Neural cell (in vitro differentiated cells): ENCODE measurements around the gene ACTMAP. TPM values are rescaled to one million over a fixed set of nuclear protein-coding genes. Genes with fewer than 3 reads are reported as not detected.

Source experiments
- H2AFZ ChIP-seq: fragments of 200-600, 300-800 bp; sonication (generic), shearing (Covaris generic); 2 replicates; pipeline ENCODE4 v1.6.0; 2014; ENCODE audit warnings: low read depth, mild to moderate bottlenecking, antibody characterized with exemption, low read length, moderate library complexity
- H3F3A ChIP-seq: fragments of 200-600 bp; shearing (Covaris generic); 2 replicates; pipeline ENCODE4 v1.6.1; 2016; ENCODE audit warnings: mild to moderate bottlenecking, moderate library complexity, mixed read lengths, antibody characterized with exemption, low read length; ENCODE audit not compliant: insufficient read depth, poor library complexity, severe bottlenecking
- H3K27ac ChIP-seq: fragments of 200-600, 300-800 bp; sonication (generic), shearing (Covaris generic); 2 replicates; pipeline ENCODE4 v1.5.1; 2014; ENCODE audit warnings: mild to moderate bottlenecking, low read length, moderate library complexity
- H3K27me3 ChIP-seq: fragments of 300-800, 200-600 bp; sonication (generic), shearing (Covaris generic); 2 replicates; pipeline ENCODE4 v1.6.0; 2014; ENCODE audit warnings: mild to moderate bottlenecking, low read depth, low read length, moderate library complexity; ENCODE audit not compliant: insufficient read depth
- H3K36me3 ChIP-seq: fragments of 300-800, 200-600 bp; sonication (generic), shearing (Covaris generic); 2 replicates; pipeline ENCODE4 v1.5.1; 2014; ENCODE audit warnings: mild to moderate bottlenecking, antibody characterized with exemption, low read length, moderate library complexity; ENCODE audit not compliant: insufficient read depth
- H3K4me2 ChIP-seq: fragments of 300-800, 200-600 bp; sonication (generic), shearing (Covaris generic); 2 replicates; pipeline ENCODE4 v1.6.0; 2014; ENCODE audit warnings: mild to moderate bottlenecking, low read length
- H3K4me3 ChIP-seq: fragments of 300-800, 200-600 bp; sonication (generic), shearing (Covaris generic); 2 replicates; pipeline ENCODE4 v1.5.1; 2014; ENCODE audit warnings: mild to moderate bottlenecking, low read length, moderate library complexity
- H3K79me2 ChIP-seq: fragments of 200-600 bp; shearing (Covaris generic); replicated peaks from 2 replicates; pipeline ENCODE4 v1.6.0; 2014; ENCODE audit warnings: mild to moderate bottlenecking, low read length, moderate library complexity; ENCODE audit not compliant: insufficient read depth
- H3K9ac ChIP-seq: fragments of 300-800, 200-600 bp; sonication (generic), shearing (Covaris generic); 2 replicates; pipeline ENCODE4 v1.6.1; 2016; ENCODE audit warnings: mild to moderate bottlenecking, low read length, mixed read lengths
- H3K9me2 ChIP-seq: fragments of 200-600 bp; shearing (Covaris generic); 2 replicates; pipeline ENCODE4 v1.6.1; 2016; ENCODE audit warnings: mild to moderate bottlenecking, low read length, mixed read lengths; ENCODE audit not compliant: insufficient read depth
- H3K9me3 ChIP-seq: fragments of 200-600, 300-800 bp; sonication (generic), shearing (Covaris generic); 2 replicates; pipeline ENCODE4 v1.6.1; 2016; ENCODE audit warnings: mild to moderate bottlenecking, mixed run types, low read length, moderate library complexity, mixed read lengths
- H4K20me1 ChIP-seq: fragments of 200-600 bp; shearing (Covaris generic); 2 replicates; pipeline ENCODE4 v1.6.1; 2016; ENCODE audit warnings: mild to moderate bottlenecking, mixed run types; ENCODE audit not compliant: insufficient read depth
- CTCF ChIP-seq: fragments of 450-650 bp; IDR thresholded peaks from 2 replicates; pipeline ENCODE4 v1.5.1; 2014; ENCODE audit warnings: antibody characterized with exemption, mild to moderate bottlenecking, moderate library complexity; ENCODE audit not compliant: poor library complexity, severe bottlenecking
- EP300 ChIP-seq: fragments of 450-650 bp; conservative IDR thresholded peaks from 2 replicates; pipeline ENCODE4 v1.6.1; 2014; ENCODE audit warnings: antibody characterized with exemption, mild to moderate bottlenecking, moderate library complexity; ENCODE audit not compliant: poor library complexity, severe bottlenecking
- EZH2 ChIP-seq: fragments of 200-600, 300-800 bp; shearing (Covaris generic), sonication (generic); IDR thresholded peaks from 2 replicates; pipeline ENCODE4 v1.6.1; 2014; ENCODE audit warnings: antibody characterized with exemption, low read length, borderline replicate concordance, mild to moderate bottlenecking; ENCODE audit not compliant: insufficient read depth, poor library complexity, severe bottlenecking
- MXI1 ChIP-seq: fragments of 450-650 bp; conservative IDR thresholded peaks from 2 replicates; pipeline ENCODE4 v1.6.1; 2014; ENCODE audit warnings: antibody characterized with exemption, mild to moderate bottlenecking; ENCODE audit not compliant: poor library complexity, severe bottlenecking
- POLR2AphosphoS5 ChIP-seq: IDR thresholded peaks from 2 replicates; pipeline ENCODE4 v1.6.1; 2012
- RAD21 ChIP-seq: fragments of 450-650 bp; conservative IDR thresholded peaks from 2 replicates; pipeline ENCODE4 v1.6.1; 2014; ENCODE audit warnings: antibody characterized with exemption, mild to moderate bottlenecking, moderate library complexity
- SMC3 ChIP-seq: fragments of 450-650 bp; conservative IDR thresholded peaks from 2 replicates; pipeline ENCODE4 v1.6.1; 2014; ENCODE audit warnings: antibody characterized with exemption, mild to moderate bottlenecking, moderate library complexity; ENCODE audit not compliant: poor library complexity
- TAF1 ChIP-seq: IDR thresholded peaks from 2 replicates; pipeline ENCODE4 v1.6.1; 2012; ENCODE audit warnings: low read depth
- polyA plus RNA-seq: library from polyadenylated mRNA; depleted of rRNA; stranded (reverse); fragments of >200 nt; gene quantifications from 2 replicates; pipeline ENCODE4 v1.2.3, GENCODE V29; 2014
- TF ChIP-seq, protein P1 (sequence below): IDR thresholded peaks from 2 replicates; pipeline ENCODE4 v1.6.1; 2012; ENCODE audit warnings: borderline replicate concordance

Gene ACTMAP
- polyA plus RNA-seq, 1 donor from 2014 or later, result not detected

- no peaks in the 10 kb centered on the region for H3F3A ChIP-seq
- no peaks in the 10 kb centered on the region for H3K9me3 ChIP-seq
- H3K79me2 ChIP-seq, result peaks cover 7% of the 10 kb centered on the region
- no peak overlapping the region for H3K4me3 ChIP-seq
- H3K27me3 ChIP-seq, result no peaks in the 10 kb centered on the region
- H3K36me3 ChIP-seq, result no peaks in the 10 kb centered on the region
- no peaks in the 10 kb centered on the region for H4K20me1 ChIP-seq
- H3K4me2 ChIP-seq, result no peak overlapping the region
- H3K27ac ChIP-seq, result no peak overlapping the region
- no peak for TF ChIP-seq RAD21
- TF ChIP-seq EZH2, result no peak
- no peak for TF ChIP-seq POLR2AphosphoS5
- no peak for TF ChIP-seq TAF1
- TF ChIP-seq CTCF, result no peak
- no peak for TF ChIP-seq SMC3
- TF ChIP-seq EP300, result no peak
- no peak for TF ChIP-seq MXI1
- TF ChIP-seq, protein P1, sequence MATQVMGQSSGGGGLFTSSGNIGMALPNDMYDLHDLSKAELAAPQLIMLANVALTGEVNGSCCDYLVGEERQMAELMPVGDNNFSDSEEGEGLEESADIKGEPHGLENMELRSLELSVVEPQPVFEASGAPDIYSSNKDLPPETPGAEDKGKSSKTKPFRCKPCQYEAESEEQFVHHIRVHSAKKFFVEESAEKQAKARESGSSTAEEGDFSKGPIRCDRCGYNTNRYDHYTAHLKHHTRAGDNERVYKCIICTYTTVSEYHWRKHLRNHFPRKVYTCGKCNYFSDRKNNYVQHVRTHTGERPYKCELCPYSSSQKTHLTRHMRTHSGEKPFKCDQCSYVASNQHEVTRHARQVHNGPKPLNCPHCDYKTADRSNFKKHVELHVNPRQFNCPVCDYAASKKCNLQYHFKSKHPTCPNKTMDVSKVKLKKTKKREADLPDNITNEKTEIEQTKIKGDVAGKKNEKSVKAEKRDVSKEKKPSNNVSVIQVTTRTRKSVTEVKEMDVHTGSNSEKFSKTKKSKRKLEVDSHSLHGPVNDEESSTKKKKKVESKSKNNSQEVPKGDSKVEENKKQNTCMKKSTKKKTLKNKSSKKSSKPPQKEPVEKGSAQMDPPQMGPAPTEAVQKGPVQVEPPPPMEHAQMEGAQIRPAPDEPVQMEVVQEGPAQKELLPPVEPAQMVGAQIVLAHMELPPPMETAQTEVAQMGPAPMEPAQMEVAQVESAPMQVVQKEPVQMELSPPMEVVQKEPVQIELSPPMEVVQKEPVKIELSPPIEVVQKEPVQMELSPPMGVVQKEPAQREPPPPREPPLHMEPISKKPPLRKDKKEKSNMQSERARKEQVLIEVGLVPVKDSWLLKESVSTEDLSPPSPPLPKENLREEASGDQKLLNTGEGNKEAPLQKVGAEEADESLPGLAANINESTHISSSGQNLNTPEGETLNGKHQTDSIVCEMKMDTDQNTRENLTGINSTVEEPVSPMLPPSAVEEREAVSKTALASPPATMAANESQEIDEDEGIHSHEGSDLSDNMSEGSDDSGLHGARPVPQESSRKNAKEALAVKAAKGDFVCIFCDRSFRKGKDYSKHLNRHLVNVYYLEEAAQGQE, result no peak
- H3K9ac ChIP-seq, result no peak overlapping the region
- H2AFZ ChIP-seq, result no peak overlapping the region
- no peaks in the 10 kb centered on the region for H3K9me2 ChIP-seq
These were observed 5.5 kb downstream of the ACTMAP start for GRCh38 chr19:40744554-40745401.

DNA sequence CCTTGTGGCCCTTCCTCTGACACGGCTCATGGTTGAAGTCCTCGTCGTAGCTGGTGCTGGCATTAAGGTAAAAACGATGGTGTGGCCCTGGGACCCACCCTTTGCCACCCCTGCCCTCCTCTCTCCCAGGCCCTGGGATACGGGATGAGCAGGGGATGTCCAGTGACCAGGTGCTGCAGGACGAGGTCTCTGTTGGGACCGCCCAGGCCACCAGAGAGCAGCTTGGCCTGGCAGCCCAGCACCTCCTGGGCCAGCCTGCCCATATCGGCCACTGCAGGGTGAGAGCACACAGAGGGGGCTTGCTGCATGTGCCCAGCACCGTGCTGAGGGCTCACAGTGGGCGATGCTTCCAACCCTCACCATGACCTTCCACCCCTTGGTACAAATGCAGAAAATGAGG is 6.4 kb downstream of the ACTMAP start:
- H3K9ac ChIP-seq, result no peak overlapping the region
- no peak for TF ChIP-seq SMC3
- no peak overlapping the region for H3K27ac ChIP-seq
- no peaks in the 10 kb centered on the region for H3K9me3 ChIP-seq
- H4K20me1 ChIP-seq, result no peaks in the 10 kb centered on the region
- H3K79me2 ChIP-seq, result no peaks in the 10 kb centered on the region
- H3F3A ChIP-seq, result no peaks in the 10 kb centered on the region
- H3K27me3 ChIP-seq, result no peaks in the 10 kb centered on the region
- no peaks in the 10 kb centered on the region for H3K36me3 ChIP-seq
- H2AFZ ChIP-seq, result no peak overlapping the region
- no peaks in the 10 kb centered on the region for H3K9me2 ChIP-seq
- no peak overlapping the region for H3K4me2 ChIP-seq
- H3K4me3 ChIP-seq, result no peak overlapping the region
